Hematopoietic multipotent progenitor cell treated with erythropoietin and hydrocortisone succinate and interleukin-3 and kit ligand, for 4 days (in vitro differentiated cells): ENCODE data around the gene SMC6.

Experiments used
- DNase-seq: peaks from one replicate; pipeline ENCODE4 v3.0.0-alpha.2; 2015

The SMC6 gene

GRCh38 chr2:17614174-17614930 is 139.3 kb downstream of the SMC6 start:
- DNase-seq = no peak
